HepG2 (cell line): Measurements from ENCODE around the gene COA1. TPM values are rescaled to one million over a fixed set of nuclear protein-coding genes. Genes with fewer than 3 reads are reported as not detected.
A peak's percentile ranks its signal among the peaks of the same experiment; 100 is the strongest.

Source experiments
- CENPT ChIP-seq: sonication (generic); formaldehyde crosslinking; IDR thresholded peaks from 2 replicates; pipeline ENCODE4 v1.8.0; 2022; ENCODE audit warnings: low read depth, mild to moderate bottlenecking, moderate library complexity, missing genetic modification reagents
- FOXP4 ChIP-seq: sonication (generic); formaldehyde crosslinking; IDR thresholded peaks from 2 replicates; pipeline ENCODE4 v1.4.0; 2020; ENCODE audit warnings: missing genetic modification reagents
- GABPA ChIP-seq, 2 experiments: IDR thresholded peaks; 2 replicates each; pipeline ENCODE4 v1.6.1; 2011 to 2016; ENCODE audit warnings: low read depth in 2 of 2, low read length in 1 of 2, missing biosample characterization in 1 of 2, missing genetic modification characterization in 1 of 2
- KAT8 ChIP-seq: IDR thresholded peaks from 2 replicates; pipeline ENCODE4 v1.6.1; 2016; ENCODE audit warnings: missing genetic modification reagents, missing compliant biosample characterization
- KDM5A ChIP-seq: fragments of 200-600 bp; sonication (generic); IDR thresholded peaks from 2 replicates; pipeline ENCODE4 v1.7.0; 2018; ENCODE audit warnings: antibody characterized with exemption, mild to moderate bottlenecking, low read length, borderline replicate concordance
- LCORL ChIP-seq, 2 experiments: fragments of 450-650 bp in 1 of 2; sonication (generic) in 1 of 2; formaldehyde crosslinking in 1 of 2; IDR thresholded peaks; 2 replicates each; pipeline versions ENCODE4 v1.5.0 to v1.6.1; 2017 to 2020; ENCODE audit warnings: antibody characterized with exemption in 1 of 2, missing genetic modification reagents in 1 of 2
- NFRKB ChIP-seq: fragments of 450-650 bp; IDR thresholded peaks from 2 replicates; pipeline ENCODE4 v1.6.1; 2017
- NR1H2 ChIP-seq: sonication (generic); formaldehyde crosslinking; IDR thresholded peaks from 2 replicates; pipeline ENCODE4 v1.8.1; 2022; ENCODE audit warnings: low read depth, missing genetic modification reagents, borderline replicate concordance
- ONECUT2 ChIP-seq: sonication (generic); formaldehyde crosslinking; IDR thresholded peaks from 2 replicates; pipeline ENCODE4 v1.4.0; 2020; ENCODE audit warnings: missing genetic modification reagents
- PPARG ChIP-seq: conservative IDR thresholded peaks from 2 replicates; pipeline ENCODE4 v1.6.1; 2016; ENCODE audit warnings: missing biosample characterization, missing genetic modification reagents
- RARA ChIP-seq: IDR thresholded peaks from 2 replicates; pipeline ENCODE4 v1.6.1; 2016; ENCODE audit warnings: missing genetic modification reagents, missing compliant biosample characterization
- RXRB ChIP-seq: IDR thresholded peaks from 2 replicates; pipeline ENCODE4 v1.6.1; 2016; ENCODE audit warnings: borderline replicate concordance, missing genetic modification reagents, missing compliant biosample characterization
- SAP130 ChIP-seq: IDR thresholded peaks from 2 replicates; pipeline ENCODE4 v1.6.1; 2016; ENCODE audit warnings: low read depth
- SYNCRIP ChIP-seq: fragments of 200-400 bp; formaldehyde crosslinking; IDR thresholded peaks from 2 replicates; pipeline ENCODE4 v1.6.1; 2018; ENCODE audit warnings: mild to moderate bottlenecking, low read depth, low read length; ENCODE audit not compliant: insufficient read depth
- TCF7L2 ChIP-seq: IDR thresholded peaks from 2 replicates; pipeline ENCODE4 v1.6.1; 2011; ENCODE audit warnings: mild to moderate bottlenecking, low read depth, low read length, moderate library complexity
- ZBTB46 ChIP-seq: sonication (generic); formaldehyde crosslinking; IDR thresholded peaks from 2 replicates; pipeline ENCODE4 v1.4.0; 2020; ENCODE audit warnings: mild to moderate bottlenecking, missing genetic modification reagents, borderline replicate concordance
- ZBTB8A ChIP-seq: sonication (generic); formaldehyde crosslinking; IDR thresholded peaks from 2 replicates; pipeline ENCODE4 v1.4.0; 2020; ENCODE audit warnings: mild to moderate bottlenecking, low read depth, missing genetic modification reagents, borderline replicate concordance
- ZNF12 ChIP-seq: sonication (generic); formaldehyde crosslinking; IDR thresholded peaks from 2 replicates; pipeline ENCODE4 v1.5.0; 2020; ENCODE audit warnings: missing genetic modification reagents
- ZNF24 ChIP-seq: fragments of 450-650 bp; IDR thresholded peaks from 2 replicates; pipeline ENCODE4 v1.6.1; 2017; ENCODE audit warnings: antibody characterized with exemption, mild to moderate bottlenecking
- ZNF557 ChIP-seq: sonication (generic); formaldehyde crosslinking; IDR thresholded peaks from 2 replicates; pipeline ENCODE4 v1.4.0; 2020; ENCODE audit warnings: missing genetic modification reagents
- ZNF775 ChIP-seq: sonication (generic); formaldehyde crosslinking; IDR thresholded peaks from 2 replicates; pipeline ENCODE4 v1.4.0; 2020; ENCODE audit warnings: missing genetic modification reagents, mild to moderate bottlenecking, moderate library complexity, borderline replicate concordance
- polyA plus RNA-seq, 8 experiments: library from polyadenylated mRNA; depleted of rRNA in 3 of 8; stranded (reverse) in 7 of 8; unstranded in 1 of 8; fragments of >200 nt; fragmentation: Illumina TruSeq in 4 of 8; extraction: Trizol in 4 of 8; gene quantifications; 2 replicates each; pipeline versions ENCODE4 v1.2.1 to v1.2.3, GENCODE V29; 2011 to 2016; ENCODE audit warnings: low read depth in 4 of 8, missing spikeins in 1 of 8, mixed read lengths in 1 of 8; ENCODE audit not compliant: insufficient read depth in 1 of 8
- total RNA-seq, 5 experiments: library from RNA; depleted of rRNA; stranded (reverse); fragments of >200 nt; fragmentation: Illumina TruSeq; extraction: Trizol; gene quantifications; 2 replicates each; pipeline ENCODE4 v1.2.3, GENCODE V29; 2016; ENCODE audit warnings: low read depth in 1 of 5
- TF ChIP-seq, protein P1 (sequence below), 2 experiments: sonication (generic) in 1 of 2; formaldehyde crosslinking in 1 of 2; IDR thresholded peaks; 2 replicates each; pipeline versions ENCODE4 v1.4.0 to v1.6.1; 2016 to 2020; ENCODE audit warnings: borderline replicate concordance in 1 of 2, low read depth in 1 of 2, mild to moderate bottlenecking in 1 of 2, missing genetic modification reagents in 1 of 2

Gene COA1
- total and polyA plus RNA-seq, 2 of the 13 experiments (the other 11 are each of a cell fraction or from before 2014, with no cell fraction given) = 33.2 to 65.7 TPM

- TF ChIP-seq FOXP4 (CRISPR knock-in tag) (0 out of 2 replicates have a peak, but pooled peaks have one; percentile 18), ZBTB8A (CRISPR knock-in tag) (no peak), RARA (CRISPR knock-in tag) (peak; percentile 50), ZNF12 (no peak), LCORL (IDR thresholded peaks at IDR 0.05) (no peak), LCORL (CRISPR knock-in tag; IDR thresholded peaks at IDR 0.05) (no peak), GABPA (IDR thresholded peaks at IDR 0.05; ENCODE audit: low read depth, low read length) (no peak), GABPA (CRISPR knock-in tag; IDR thresholded peaks at IDR 0.05; ENCODE audit: low read depth) (peak; percentile 73), ZNF557 (CRISPR knock-in tag) (no peak), ONECUT2 (CRISPR knock-in tag) (no peak), ZNF24 (no peak), RXRB (no peak), ZNF775 (no peak), PPARG (0 out of 2 replicates have a peak, but pooled peaks have one; percentile 24), TCF7L2 (no peak), SAP130 (peak; percentile 39; the same call in 1 of the 2 replicates), KAT8 (CRISPR knock-in tag) (no peak), CENPT (CRISPR knock-in tag) (no peak), ZBTB46 (no peak), NFRKB (no peak), KDM5A (no peak), NR1H2 (CRISPR knock-in tag) (no peak), SYNCRIP (no peak)
- TF ChIP-seq, protein P1, sequence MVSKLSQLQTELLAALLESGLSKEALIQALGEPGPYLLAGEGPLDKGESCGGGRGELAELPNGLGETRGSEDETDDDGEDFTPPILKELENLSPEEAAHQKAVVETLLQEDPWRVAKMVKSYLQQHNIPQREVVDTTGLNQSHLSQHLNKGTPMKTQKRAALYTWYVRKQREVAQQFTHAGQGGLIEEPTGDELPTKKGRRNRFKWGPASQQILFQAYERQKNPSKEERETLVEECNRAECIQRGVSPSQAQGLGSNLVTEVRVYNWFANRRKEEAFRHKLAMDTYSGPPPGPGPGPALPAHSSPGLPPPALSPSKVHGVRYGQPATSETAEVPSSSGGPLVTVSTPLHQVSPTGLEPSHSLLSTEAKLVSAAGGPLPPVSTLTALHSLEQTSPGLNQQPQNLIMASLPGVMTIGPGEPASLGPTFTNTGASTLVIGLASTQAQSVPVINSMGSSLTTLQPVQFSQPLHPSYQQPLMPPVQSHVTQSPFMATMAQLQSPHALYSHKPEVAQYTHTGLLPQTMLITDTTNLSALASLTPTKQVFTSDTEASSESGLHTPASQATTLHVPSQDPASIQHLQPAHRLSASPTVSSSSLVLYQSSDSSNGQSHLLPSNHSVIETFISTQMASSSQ (IDR thresholded peaks at IDR 0.05; ENCODE audit: low read depth) = no peak
- TF ChIP-seq, protein P1 (CRISPR knock-in tag; IDR thresholded peaks at IDR 0.05; ENCODE audit: borderline replicate concordance) = no peak
These were observed 79.5 kb downstream of the COA1 start (continued) for GRCh38 chr7:43649755-43650274.
